B cell (primary cell): ENCODE data around the gene DONSON. TPM values are rescaled to one million over a fixed set of nuclear protein-coding genes. Genes with fewer than 3 reads are reported as not detected.

Source experiments
- ATAC-seq: fragments of 200-7000 bp; cut with Tn5 transposase; one replicate; pipeline ENCODE4 v1.10.0; 2021; ENCODE audit warnings: low read depth, mild to moderate bottlenecking, moderate number of reproducible peaks, moderate library complexity
- CTCF ChIA-PET: fragments of 350-600 bp; sonication (Branson Sonifier 250); formaldehyde crosslinking; loops from one replicate; lab custom pipeline; 2021; ENCODE audit warnings: antibody characterized with exemption, inconsistent platforms; lab: Charles Lee
- POLR2A ChIA-PET: fragments of 350-600 bp; sonication (Branson Sonifier 250); formaldehyde crosslinking; loops from one replicate; lab custom pipeline; 2021; ENCODE audit warnings: antibody characterized with exemption; lab: Charles Lee
- DNase-seq: peaks from one replicate; pipeline ENCODE4 v3.0.0; 2013
- H2AFZ ChIP-seq: 2 replicates; pipeline ENCODE4 v1.6.1; 2012; ENCODE audit warnings: mild to moderate bottlenecking, low read depth, low read length; ENCODE audit not compliant: insufficient read depth, poor library complexity, severe bottlenecking
- H3K27ac ChIP-seq, 2 donors: 1 replicate in 1 of 2; 2 replicates in 1 of 2; pipeline ENCODE4 v1.5.1; 2012 to 2013; ENCODE audit warnings: low read length in 2 of 2, mild to moderate bottlenecking in 2 of 2, moderate library complexity in 1 of 2
- H3K27me3 ChIP-seq, 4 experiments: fragments of 200-600 bp in 1 of 4; sonication (generic) in 1 of 4; replicated peaks in 1 of 4; 1 replicate in 2 of 4; 2 replicates in 2 of 4; pipeline versions ENCODE4 v1.6.1 to v1.7.0; 2013 to 2016; ENCODE audit warnings: low read length in 3 of 4, mild to moderate bottlenecking in 2 of 4, mixed read lengths in 1 of 4, moderate library complexity in 1 of 4; ENCODE audit not compliant: insufficient read depth in 4 of 4, control insufficient read depth in 3 of 4; ENCODE audit errors: control extremely low read depth in 1 of 4
- H3K36me3 ChIP-seq, 2 experiments: replicated peaks in 1 of 2; 1 replicate in 1 of 2; 2 replicates in 1 of 2; pipeline versions ENCODE4 v1.6.1 to v1.7.1; 2013; ENCODE audit warnings: low read length in 1 of 2; ENCODE audit not compliant: insufficient read depth in 2 of 2, control insufficient read depth in 1 of 2; ENCODE audit errors: control extremely low read depth in 1 of 2, extremely low read depth in 1 of 2
- H3K4me1 ChIP-seq, 2 donors: fragments of 200-600 bp in 1 of 2; sonication (generic) in 1 of 2; 1 replicate in 1 of 2; 2 replicates in 1 of 2; pipeline versions ENCODE4 v1.5.1 to v1.6.1; 2013 to 2017; ENCODE audit warnings: low read length in 2 of 2; ENCODE audit not compliant: control insufficient read depth in 2 of 2, insufficient read depth in 2 of 2
- H3K4me2 ChIP-seq: replicated peaks from 2 replicates; pipeline ENCODE3; 2012; ENCODE audit warnings: mild to moderate bottlenecking, low read depth, low read length; ENCODE audit not compliant: poor library complexity, severe bottlenecking
- H3K4me3 ChIP-seq, 5 experiments: fragments of 200-600 bp in 1 of 5; sonication (generic) in 1 of 5; 1 replicate in 3 of 5; 2 replicates in 2 of 5; pipeline versions ENCODE4 v1.5.1 to v1.7.0; 2011 to 2016; ENCODE audit warnings: low read length in 4 of 5, mild to moderate bottlenecking in 4 of 5, low read depth in 2 of 5, control low read depth in 1 of 5, moderate library complexity in 1 of 5; ENCODE audit not compliant: insufficient read depth in 1 of 5; ENCODE audit errors: control extremely low read depth in 1 of 5, extremely low read depth in 1 of 5
- H3K79me2 ChIP-seq: fragments of 200-600 bp; sonication (generic); one replicate; pipeline ENCODE4 v1.6.0; 2016; ENCODE audit warnings: low read length; ENCODE audit not compliant: control insufficient read depth, insufficient read depth
- H3K9ac ChIP-seq: fragments of 200-600 bp; sonication (generic); 2 replicates; pipeline ENCODE4 v1.6.1; 2017; ENCODE audit warnings: mild to moderate bottlenecking, low read length, moderate library complexity
- H3K9me3 ChIP-seq, 3 donors: one replicate each; pipeline versions ENCODE4 v1.6.1 to v1.7.1; 2013; ENCODE audit warnings: low read length in 2 of 3; ENCODE audit not compliant: control insufficient read depth in 2 of 3, insufficient read depth in 1 of 3; ENCODE audit errors: control extremely low read depth in 1 of 3
- H4K20me1 ChIP-seq: 2 replicates; pipeline ENCODE4 v1.6.0; 2012; ENCODE audit warnings: mild to moderate bottlenecking, low read length; ENCODE audit not compliant: insufficient read depth, control insufficient read depth, poor library complexity, severe bottlenecking
- H3K27ac Mint-ChIP-seq: one replicate; pipeline ENCODE4 v1.8.0; 2021; ENCODE audit warnings: mixed read lengths
- H3K27me3 Mint-ChIP-seq: one replicate; pipeline ENCODE4 v1.8.0; 2021; ENCODE audit warnings: mixed read lengths
- H3K4me1 Mint-ChIP-seq: one replicate; pipeline ENCODE4 v1.8.0; 2021; ENCODE audit warnings: mixed read lengths
- H3K4me3 Mint-ChIP-seq: one replicate; pipeline ENCODE4 v1.8.0; 2021; ENCODE audit warnings: mixed read lengths
- H3K9me3 Mint-ChIP-seq: one replicate; pipeline ENCODE4 v1.8.0; 2022; ENCODE audit warnings: mixed read lengths; ENCODE audit not compliant: insufficient read depth
- CTCF ChIP-seq: fragments of 200-600 bp; IDR thresholded peaks from one replicate; pipeline ENCODE4 v1.8.0; 2022; ENCODE audit warnings: antibody characterized with exemption, mild to moderate bottlenecking
- EZH2 ChIP-seq: IDR thresholded peaks from 2 replicates; pipeline ENCODE4 v1.6.1; 2012; ENCODE audit warnings: borderline replicate concordance, low read depth, mild to moderate bottlenecking, moderate library complexity, low read length; ENCODE audit not compliant: insufficient read depth, poor library complexity, severe bottlenecking
- WGBS: methylation state at CpG from one replicate; pipeline ENCODE4 v1.1.5; 2013; ENCODE audit warnings: missing lambda C conversion rate; ENCODE audit not compliant: insufficient coverage; 5-methylcytosine and 5-hydroxymethylcytosine counted together
- intact Hi-C: fragments of 100-400 bp; cut with micrococcal nuclease; formaldehyde crosslinking; loops from one replicate; pipeline ENCODE4 v1.10.0; 2022
- polyA plus RNA-seq: library from polyadenylated mRNA; depleted of rRNA; stranded (reverse); fragments of >200 nt; gene quantifications from 2 replicates; pipeline ENCODE4 v1.2.3, GENCODE V29; 2012
- total RNA-seq, 2 donors: library from RNA; stranded (reverse); fragments of 120-200 nt in 1 of 2; gene quantifications; 1 replicate in 1 of 2; 2 replicates in 1 of 2; pipeline versions ENCODE4 v1.2.3 to v1.2.4, GENCODE V29; 2013 to 2022

Gene DONSON
- total and polyA plus RNA-seq, 2 donors (not counting 1 experiment from before 2014, with no cell fraction given): 6.2 to 6.3 TPM

- Mint-ChIP-seq H3K27me3 (no peaks in the 10 kb centered on the region), H3K27ac (no peak overlapping the region), H3K9me3 (no peaks in the 10 kb centered on the region), H3K4me3 (no peak overlapping the region), H3K4me1 (peaks cover 23% of the 10 kb centered on the region)
- peaks cover 71% of the 10 kb centered on the region for H4K20me1 ChIP-seq
- CTCF ChIA-PET: no interaction called here
- intact Hi-C loops: loop anchor here (2.0 kb wide), 1 partner anchor 13 kb away; no protein-coding TSS in a partner anchor
- H3K79me2 ChIP-seq: peaks cover 84% of the 10 kb centered on the region
- H3K9ac ChIP-seq: no peak overlapping the region
- H3K4me3 ChIP-seq: no peak overlapping the region
- H3K9me3 ChIP-seq: no peaks in the 10 kb centered on the region
- POLR2A ChIA-PET: no interaction called here
- no peak for ATAC-seq
- TF ChIP-seq EZH2: no peak
- no peak for TF ChIP-seq CTCF
- H3K27ac ChIP-seq: no peak overlapping the region
- H2AFZ ChIP-seq: no peak overlapping the region
- DNase-seq: no peak
- peaks cover 0 to 6% of the 10 kb centered on the region in 2 donors for H3K4me1 ChIP-seq
- WGBS: 99% methylated on average over 9 of the region's 10 CpGs
- H3K27me3 ChIP-seq: no peaks in the 10 kb centered on the region
- H3K36me3 ChIP-seq: peaks cover 34 to 88% of the 10 kb centered on the region in 2 experiments
- no peak overlapping the region for H3K4me2 ChIP-seq
Observed at GRCh38 chr21:33559813-33560212, 28.7 kb downstream of the DONSON start.

- peaks cover 0 to 6% of the 10 kb centered on the region in 2 donors for H3K4me1 ChIP-seq
- intact Hi-C loops: no loop called here
- H3K27me3 Mint-ChIP-seq: no peaks in the 10 kb centered on the region
- H4K20me1 ChIP-seq: peaks cover 74% of the 10 kb centered on the region
- peaks cover 39 to 92% of the 10 kb centered on the region in 2 experiments for H3K36me3 ChIP-seq
- no peak overlapping the region for H3K27ac ChIP-seq
- ChIA-PET POLR2A (no interaction called here), CTCF (interaction anchor here (0.6 kb wide), 1 partner anchor 24 kb away, joined by 3 read pairs; no protein-coding TSS in a partner anchor)
- no peak for TF ChIP-seq CTCF
- TF ChIP-seq EZH2: no peak
- no peaks in the 10 kb centered on the region for H3K9me3 ChIP-seq
- H3K27ac Mint-ChIP-seq: no peak overlapping the region
- no peaks in the 10 kb centered on the region for H3K27me3 ChIP-seq
- no peak overlapping the region for H3K4me3 Mint-ChIP-seq
- no peak overlapping the region for H3K4me3 ChIP-seq
- DNase-seq (no peak), ATAC-seq (no peak)
- no peaks in the 10 kb centered on the region for H3K9me3 Mint-ChIP-seq
- peaks cover 30% of the 10 kb centered on the region for H3K4me1 Mint-ChIP-seq
- no peak overlapping the region for H3K4me2 ChIP-seq
- H2AFZ ChIP-seq: no peak overlapping the region
- peaks cover 86% of the 10 kb centered on the region for H3K79me2 ChIP-seq
- WGBS: no CpG with 5 or more reads among the region's 4 CpGs
- H3K9ac ChIP-seq: no peak overlapping the region
Observed at GRCh38 chr21:33558777-33559421, 29.6 kb downstream of the DONSON start.
